ENCODE results near the gene SARNP. TPM values are rescaled to one million over a fixed set of nuclear protein-coding genes. Genes with fewer than 3 reads are reported as not detected.
"Not testable (repeated sequence)": the region's sequence is repeated elsewhere in the genome, so short reads cannot be mapped to it uniquely, and the experiment has no call there.

SARNP gene
- total RNA-seq, 1 donor from 2014 or later: 93.8 TPM

GRCh38 chr12:55839345-55840140, 22.0 kb upstream of the SARNP start:
- no peak for DNase-seq

- DNase-seq: no peak
Observed at GRCh38 chr12:55838361-55838760, 20.8 kb upstream of the SARNP start.

GRCh38 chr12:55834400-55834799, 16.9 kb upstream of the SARNP start:
- not testable (repeated sequence) for DNase-seq

- no peak for DNase-seq
Observed at GRCh38 chr12:55833056-55833455, 15.5 kb upstream of the SARNP start.

GRCh38 chr12:55831447-55831815, 13.9 kb upstream of the SARNP start:
- DNase-seq: no peak

- peak; percentile 75 for DNase-seq
Observed at GRCh38 chr12:55830601-55831446, 13.3 kb upstream of the SARNP start.

GRCh38 chr12:55829967-55830600, 12.6 kb upstream of the SARNP start:
- DNase-seq: peak; percentile 35

GRCh38 chr12:55828357-55828756, 10.8 kb upstream of the SARNP start:
- DNase-seq: no peak

- DNase-seq: no peak
Observed at GRCh38 chr12:55827806-55828205, 10.3 kb upstream of the SARNP start.

GRCh38 chr12:55824726-55825125, 7.2 kb upstream of the SARNP start:
- no peak for DNase-seq

- DNase-seq: no peak
Observed at GRCh38 chr12:55823419-55823818, 5.9 kb upstream of the SARNP start.

- peak; percentile 25 for DNase-seq
Observed at GRCh38 chr12:55822228-55822627, 4.7 kb upstream of the SARNP start.

- DNase-seq: peak; percentile 55
Observed at GRCh38 chr12:55820679-55821078, 3.2 kb upstream of the SARNP start.

- DNase-seq: no peak
Observed at GRCh38 chr12:55818886-55819285, 1.4 kb upstream of the SARNP start.

- no peak for DNase-seq
Observed at GRCh38 chr12:55818140-55818728, 710 bp upstream of the SARNP start.

- DNase-seq: peak; percentile 65
Observed at GRCh38 chr12:55816881-55817344, 611 bp downstream of the SARNP start.

GRCh38 chr12:55815473-55815872, 2.1 kb downstream of the SARNP start:
- DNase-seq: no peak

- DNase-seq: no peak
Observed at GRCh38 chr12:55814257-55814656, 3.3 kb downstream of the SARNP start.

- DNase-seq: no peak
Observed at GRCh38 chr12:55812088-55812487, 5.4 kb downstream of the SARNP start.

GRCh38 chr12:55809274-55809673, 8.2 kb downstream of the SARNP start:
- no peak for DNase-seq

GRCh38 chr12:55806982-55807381, 10.5 kb downstream of the SARNP start:
- DNase-seq: no peak

GRCh38 chr12:55797550-55797949, 20.0 kb downstream of the SARNP start:
- DNase-seq: peak; percentile 9

GRCh38 chr12:55797068-55797467, 20.5 kb downstream of the SARNP start:
- DNase-seq: peak; percentile 71
